RWPE1 (cell line): Measurements from ENCODE around the gene PHF14.

Source experiments
- CTCF ChIA-PET: fragments of 350-600 bp; sonication (Branson Sonifier 250); formaldehyde crosslinking; extraction: SDS; loops from one replicate; lab custom pipeline; 2021; lab: Yijun Ruan, JAX
- POLR2A ChIA-PET: fragments of 400-600 bp; formaldehyde crosslinking; extraction: SDS; loops from one replicate; lab custom pipeline; 2020; ENCODE audit warnings: antibody characterized with exemption; ENCODE audit not compliant: low non-redundant PET; lab: Yijun Ruan, JAX
- DNase-seq: peaks from one replicate; pipeline ENCODE4 v3.0.0; 2012; ENCODE audit warnings: low spot score
- H3K27ac ChIP-seq: fragments of 450-650 bp; 2 replicates; pipeline ENCODE4 v1.5.1; 2017
- CTCF ChIP-seq: fragments of 450-650 bp; conservative IDR thresholded peaks from 2 replicates; pipeline ENCODE4 v1.5.1; 2017; ENCODE audit warnings: low read depth, mild to moderate bottlenecking

The PHF14 gene

GRCh38 chr7:11170175-11170574 lies 196.5 kb downstream of the PHF14 start:
- CTCF ChIA-PET: no interaction called here
- POLR2A ChIA-PET: no interaction called here
- no peak overlapping the region for H3K27ac ChIP-seq
- DNase-seq: no peak
- TF ChIP-seq CTCF: no peak

GRCh38 chr7:11170863-11171568 lies 197.3 kb downstream of the PHF14 start:
- ChIA-PET CTCF (no interaction called here), POLR2A (no interaction called here)
- no peak overlapping the region for H3K27ac ChIP-seq
- no peak for DNase-seq
- no peak for TF ChIP-seq CTCF

GRCh38 chr7:11171569-11172192 lies 198.0 kb downstream of the PHF14 start:
- H3K27ac ChIP-seq: no peak overlapping the region
- ChIA-PET CTCF (interaction anchor here (0.5 kb wide), 1 partner anchor 154 kb away, joined by 3 read pairs; no protein-coding TSS in a partner anchor), POLR2A (no interaction called here)
- DNase-seq: no peak
- no peak for TF ChIP-seq CTCF

GRCh38 chr7:11172835-11173234 lies 199.2 kb downstream of the PHF14 start:
- DNase-seq: no peak
- TF ChIP-seq CTCF: no peak
- no peak overlapping the region for H3K27ac ChIP-seq
- CTCF ChIA-PET: interaction anchor here (0.6 kb wide), 1 partner anchor 1536 kb away, joined by 8 read pairs; no protein-coding TSS in a partner anchor
- POLR2A ChIA-PET: no interaction called here

- POLR2A ChIA-PET: no interaction called here
- no peak overlapping the region for H3K27ac ChIP-seq
- CTCF ChIA-PET: interaction anchor here (0.5 to 0.7 kb wide), 3 partner anchors 87 to 1434 kb away, joined by 4 read pairs; no protein-coding TSS in a partner anchor
- no peak for TF ChIP-seq CTCF
- DNase-seq: no peak
Measured at GRCh38 chr7:11175371-11175770, 201.7 kb downstream of the PHF14 start.

GRCh38 chr7:11175887-11176286 lies 202.2 kb downstream of the PHF14 start:
- POLR2A ChIA-PET: no interaction called here
- CTCF ChIA-PET: interaction anchor here (0.5 to 0.7 kb wide), 3 partner anchors 87 to 1435 kb away, joined by 4 read pairs; no protein-coding TSS in a partner anchor
- no peak for TF ChIP-seq CTCF
- H3K27ac ChIP-seq: no peak overlapping the region
- DNase-seq: no peak
